ENCODE results near the gene TMC3. TPM values are rescaled to one million over a fixed set of nuclear protein-coding genes. Genes with fewer than 3 reads are reported as not detected.

Gene TMC3
- total RNA-seq, 1 donor from 2014 or later: 0.13 TPM

DNA sequence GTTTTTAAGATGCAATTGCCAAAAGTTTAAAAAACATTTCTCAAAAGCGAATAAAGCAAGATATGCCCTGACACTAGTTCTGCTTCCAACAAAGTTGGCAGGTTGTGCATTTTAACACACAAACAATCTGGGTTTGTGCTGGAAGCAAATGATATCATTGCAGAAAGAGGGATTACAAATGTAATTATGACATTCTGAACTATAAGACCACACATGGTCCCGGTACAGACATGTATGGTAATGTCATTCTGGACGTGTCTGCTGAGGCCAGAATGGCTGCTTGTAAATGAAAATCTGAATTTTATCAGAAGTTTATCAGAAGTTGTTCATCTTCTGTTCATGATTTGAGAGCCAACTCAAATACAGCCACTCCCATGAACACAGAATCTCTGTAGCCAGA lies 10.7 kb downstream of the TMC3 start:
- TF ChIP-seq EZH2phosphoT487 (IDR thresholded peaks at IDR 0.05): no peak
- TF ChIP-seq, protein P1, sequence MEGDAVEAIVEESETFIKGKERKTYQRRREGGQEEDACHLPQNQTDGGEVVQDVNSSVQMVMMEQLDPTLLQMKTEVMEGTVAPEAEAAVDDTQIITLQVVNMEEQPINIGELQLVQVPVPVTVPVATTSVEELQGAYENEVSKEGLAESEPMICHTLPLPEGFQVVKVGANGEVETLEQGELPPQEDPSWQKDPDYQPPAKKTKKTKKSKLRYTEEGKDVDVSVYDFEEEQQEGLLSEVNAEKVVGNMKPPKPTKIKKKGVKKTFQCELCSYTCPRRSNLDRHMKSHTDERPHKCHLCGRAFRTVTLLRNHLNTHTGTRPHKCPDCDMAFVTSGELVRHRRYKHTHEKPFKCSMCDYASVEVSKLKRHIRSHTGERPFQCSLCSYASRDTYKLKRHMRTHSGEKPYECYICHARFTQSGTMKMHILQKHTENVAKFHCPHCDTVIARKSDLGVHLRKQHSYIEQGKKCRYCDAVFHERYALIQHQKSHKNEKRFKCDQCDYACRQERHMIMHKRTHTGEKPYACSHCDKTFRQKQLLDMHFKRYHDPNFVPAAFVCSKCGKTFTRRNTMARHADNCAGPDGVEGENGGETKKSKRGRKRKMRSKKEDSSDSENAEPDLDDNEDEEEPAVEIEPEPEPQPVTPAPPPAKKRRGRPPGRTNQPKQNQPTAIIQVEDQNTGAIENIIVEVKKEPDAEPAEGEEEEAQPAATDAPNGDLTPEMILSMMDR (IDR thresholded peaks at IDR 0.05): no peak
- TF ChIP-seq EZH2 (IDR thresholded peaks at IDR 0.05): no peak
- no peaks in the 10 kb centered on the region for H3F3A ChIP-seq (ENCODE audit: low read depth)
- H3K36me3 ChIP-seq: no peaks in the 10 kb centered on the region
- H2AFZ ChIP-seq (replicated peaks): no peak overlapping the region
- H3K9me3 ChIP-seq (ENCODE audit: low read depth): no peaks in the 10 kb centered on the region
- Mint-ChIP-seq H3K27me3 (ENCODE audit: insufficient read depth, low read depth) (peaks cover 2% of the 10 kb centered on the region), H3K36me3 (no peaks in the 10 kb centered on the region), H3K9me3 (no peaks in the 10 kb centered on the region), H3K27ac (no peak overlapping the region), H3K4me3 (no peak overlapping the region), H3K4me1 (no peaks in the 10 kb centered on the region)
- no peak overlapping the region for H3K4me2 ChIP-seq
- DNase-seq (ENCODE audit: low spot score): no peak
- H3K4me1 ChIP-seq: no peaks in the 10 kb centered on the region
- H3K79me2 ChIP-seq (ENCODE audit: low read depth): no peaks in the 10 kb centered on the region
- no peak overlapping the region for H3K9ac ChIP-seq
- no peaks in the 10 kb centered on the region for H3K27me3 ChIP-seq
- H4K20me1 ChIP-seq (ENCODE audit: low read depth): no peaks in the 10 kb centered on the region
- no peak overlapping the region for H3K4me3 ChIP-seq
- H3K27ac ChIP-seq: no peak overlapping the region

DNA sequence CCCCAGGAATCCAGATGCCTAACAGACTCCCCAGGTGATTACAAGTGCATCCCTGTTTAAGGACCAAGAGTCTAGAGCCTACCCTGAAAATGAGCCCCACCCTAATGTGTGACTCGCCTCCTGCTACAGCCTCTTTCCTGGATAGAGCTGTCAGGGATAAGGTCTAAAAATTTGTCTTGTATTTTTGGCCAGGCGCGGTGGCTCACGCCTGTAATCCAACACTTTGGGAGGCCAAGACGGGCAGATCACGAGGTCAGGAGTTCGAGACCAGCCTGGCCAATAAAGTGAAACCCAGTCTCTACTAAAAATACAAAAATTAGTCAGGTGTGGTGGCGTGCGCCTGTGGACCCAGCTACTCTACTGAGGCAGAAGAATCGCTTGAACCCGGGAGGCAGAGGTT lies 11.2 kb downstream of the TMC3 start:
- H3K4me1 Mint-ChIP-seq: no peaks in the 10 kb centered on the region
- peaks cover 2% of the 10 kb centered on the region for H3K27me3 Mint-ChIP-seq (ENCODE audit: insufficient read depth, low read depth)
- H4K20me1 ChIP-seq (ENCODE audit: low read depth): no peaks in the 10 kb centered on the region
- no peak overlapping the region for H3K4me3 Mint-ChIP-seq
- no peaks in the 10 kb centered on the region for H3K36me3 ChIP-seq
- DNase-seq (ENCODE audit: low spot score): no peak
- no peaks in the 10 kb centered on the region for H3K79me2 ChIP-seq (ENCODE audit: low read depth)
- no peak for TF ChIP-seq EZH2 (IDR thresholded peaks at IDR 0.05)
- no peaks in the 10 kb centered on the region for H3K36me3 Mint-ChIP-seq
- H3K4me2 ChIP-seq: no peak overlapping the region
- no peak overlapping the region for H3K4me3 ChIP-seq
- H3K9me3 ChIP-seq (ENCODE audit: low read depth): no peaks in the 10 kb centered on the region
- H3K27ac Mint-ChIP-seq: no peak overlapping the region
- H3K4me1 ChIP-seq: no peaks in the 10 kb centered on the region
- no peaks in the 10 kb centered on the region for H3K27me3 ChIP-seq
- H2AFZ ChIP-seq (replicated peaks): no peak overlapping the region
- no peak overlapping the region for H3K27ac ChIP-seq
- no peak overlapping the region for H3K9ac ChIP-seq
- no peaks in the 10 kb centered on the region for H3F3A ChIP-seq (ENCODE audit: low read depth)
- H3K9me3 Mint-ChIP-seq: no peaks in the 10 kb centered on the region

GRCh38 chr15:81361891-81362290 lies 12.1 kb downstream of the TMC3 start:
- H2AFZ ChIP-seq (replicated peaks): no peak overlapping the region
- H4K20me1 ChIP-seq (ENCODE audit: low read depth): no peaks in the 10 kb centered on the region
- H3K27me3 Mint-ChIP-seq (ENCODE audit: insufficient read depth, low read depth): peaks cover 2% of the 10 kb centered on the region
- no peak overlapping the region for H3K27ac ChIP-seq
- no peak for DNase-seq (ENCODE audit: low spot score)
- H3K4me1 ChIP-seq: no peaks in the 10 kb centered on the region
- H3F3A ChIP-seq (ENCODE audit: low read depth): no peaks in the 10 kb centered on the region
- no peak overlapping the region for H3K4me3 ChIP-seq
- H3K4me2 ChIP-seq: no peak overlapping the region
- no peaks in the 10 kb centered on the region for H3K79me2 ChIP-seq (ENCODE audit: low read depth)
- H3K9ac ChIP-seq: no peak overlapping the region
- no peaks in the 10 kb centered on the region for H3K36me3 ChIP-seq
- no peaks in the 10 kb centered on the region for H3K27me3 ChIP-seq
- no peak overlapping the region for H3K27ac Mint-ChIP-seq
- H3K36me3 Mint-ChIP-seq: no peaks in the 10 kb centered on the region
- no peaks in the 10 kb centered on the region for H3K9me3 Mint-ChIP-seq
- no peaks in the 10 kb centered on the region for H3K9me3 ChIP-seq (ENCODE audit: low read depth)
- H3K4me1 Mint-ChIP-seq: peaks cover 2% of the 10 kb centered on the region
- H3K4me3 Mint-ChIP-seq: no peak overlapping the region
- TF ChIP-seq EZH2 (IDR thresholded peaks at IDR 0.05): no peak
- TF ChIP-seq EZH2phosphoT487 (IDR thresholded peaks at IDR 0.05): no peak
- TF ChIP-seq, protein P1 (IDR thresholded peaks at IDR 0.05): no peak

GRCh38 chr15:81360491-81360890 lies 13.5 kb downstream of the TMC3 start:
- no peaks in the 10 kb centered on the region for H3K79me2 ChIP-seq (ENCODE audit: low read depth)
- H3K4me2 ChIP-seq: no peak overlapping the region
- Mint-ChIP-seq H3K4me3 (no peak overlapping the region), H3K27me3 (ENCODE audit: insufficient read depth, low read depth) (peaks cover 2% of the 10 kb centered on the region), H3K9me3 (no peaks in the 10 kb centered on the region), H3K27ac (no peak overlapping the region), H3K4me1 (peaks cover 7% of the 10 kb centered on the region), H3K36me3 (no peaks in the 10 kb centered on the region)
- H4K20me1 ChIP-seq (ENCODE audit: low read depth): no peaks in the 10 kb centered on the region
- no peak for TF ChIP-seq EZH2 (IDR thresholded peaks at IDR 0.05)
- TF ChIP-seq, protein P1 (IDR thresholded peaks at IDR 0.05): no peak
- TF ChIP-seq EZH2phosphoT487 (IDR thresholded peaks at IDR 0.05): no peak
- H3K27ac ChIP-seq: no peak overlapping the region
- no peak for DNase-seq (ENCODE audit: low spot score)
- H3F3A ChIP-seq (ENCODE audit: low read depth): no peaks in the 10 kb centered on the region
- no peaks in the 10 kb centered on the region for H3K4me1 ChIP-seq
- no peak overlapping the region for H2AFZ ChIP-seq (replicated peaks)
- H3K4me3 ChIP-seq: no peak overlapping the region
- no peaks in the 10 kb centered on the region for H3K36me3 ChIP-seq
- H3K9me3 ChIP-seq (ENCODE audit: low read depth): no peaks in the 10 kb centered on the region
- no peak overlapping the region for H3K9ac ChIP-seq
- no peaks in the 10 kb centered on the region for H3K27me3 ChIP-seq

Data from neural progenitor cell (in vitro differentiated cells).